Ovary (tissue), 3 donors: ENCODE results near the gene PCDHA9.

Source experiments
- CTCF ChIP-seq, 3 donors: fragments of 450-650 bp in 2 of 3; fragments of 200-600 bp in 1 of 3; IDR thresholded peaks; one replicate each; pipeline versions ENCODE4 v1.5.1 to v1.8.0; 2016 to 2022; ENCODE audit warnings: antibody characterized with exemption in 3 of 3, mild to moderate bottlenecking in 1 of 3
- EP300 ChIP-seq: sonication (generic); formaldehyde crosslinking; IDR thresholded peaks from one replicate; pipeline ENCODE4 v1.6.1; 2017; ENCODE audit warnings: antibody characterized with exemption
- POLR2A ChIP-seq: fragments of 450-650 bp; IDR thresholded peaks from one replicate; pipeline ENCODE4 v1.6.1; 2017; ENCODE audit warnings: antibody characterized with exemption, mild to moderate bottlenecking, moderate library complexity
- donor health status: DM: no; HTN: no; CAD: no.

GRCh38 chr5:140855772-140856674 is 7.8 kb downstream of the PCDHA9 start, which contains the start of gene PCDHA10:
- TF ChIP-seq POLR2A (no peak), CTCF (IDR thresholded peaks at IDR 0.05) (no peak), EP300 (no peak)
